ENCODE measurements around the gene SPATA3.
"Not testable (repeated sequence)": the region's sequence is repeated elsewhere in the genome, so short reads cannot be mapped to it uniquely, and the experiment has no call there.

SPATA3 gene

GRCh38 chr2:230968314-230968713 is 27.6 kb upstream of the SPATA3 start:
- DNase-seq (ENCODE audit: low read depth in 1 of 2, low spot score in 1 of 2) = not testable (repeated sequence)

- DNase-seq (ENCODE audit: low read depth in 1 of 2, low spot score in 1 of 2) = no peak
Measured at GRCh38 chr2:230968921-230969658, 26.8 kb upstream of the SPATA3 start.

GRCh38 chr2:230969659-230970015 is 26.3 kb upstream of the SPATA3 start:
- no peak for DNase-seq (ENCODE audit: low read depth in 1 of 2, low spot score in 1 of 2)

GRCh38 chr2:230972046-230972445 is 23.9 kb upstream of the SPATA3 start:
- DNase-seq (ENCODE audit: low read depth in 1 of 2, low spot score in 1 of 2) = no peak

GRCh38 chr2:230974096-230974913 is 21.6 kb upstream of the SPATA3 start:
- peak; percentile 30 to 46 for DNase-seq (ENCODE audit: low read depth in 1 of 2, low spot score in 1 of 2)

- no peak for DNase-seq (ENCODE audit: low read depth in 1 of 2, low spot score in 1 of 2)
Measured at GRCh38 chr2:230975927-230976326, 20.0 kb upstream of the SPATA3 start.

GRCh38 chr2:230976671-230977171 is 19.2 kb upstream of the SPATA3 start:
- DNase-seq (ENCODE audit: low read depth in 1 of 2, low spot score in 1 of 2) = no peak

GRCh38 chr2:230980468-230980867 is 15.5 kb upstream of the SPATA3 start:
- no peak for DNase-seq (ENCODE audit: low read depth in 1 of 2, low spot score in 1 of 2)

GRCh38 chr2:230981704-230982103 is 14.2 kb upstream of the SPATA3 start:
- DNase-seq (ENCODE audit: low read depth in 1 of 2, low spot score in 1 of 2) = no peak

GRCh38 chr2:230982126-230982525 is 13.8 kb upstream of the SPATA3 start:
- no peak for DNase-seq (ENCODE audit: low read depth in 1 of 2, low spot score in 1 of 2)

GRCh38 chr2:230982528-230982927 is 13.4 kb upstream of the SPATA3 start:
- DNase-seq (ENCODE audit: low read depth in 1 of 2, low spot score in 1 of 2) = no peak

- DNase-seq (ENCODE audit: low read depth in 1 of 2, low spot score in 1 of 2) = no peak
Measured at GRCh38 chr2:230983566-230983965, 12.4 kb upstream of the SPATA3 start.

GRCh38 chr2:230984393-230985220 is 11.3 kb upstream of the SPATA3 start:
- peak in 1 of 2 donors; percentile 25 for DNase-seq (ENCODE audit: low read depth in 1 of 2, low spot score in 1 of 2)

- DNase-seq (ENCODE audit: low read depth in 1 of 2, low spot score in 1 of 2) = no peak
Measured at GRCh38 chr2:230985519-230986231, 10.2 kb upstream of the SPATA3 start.

- DNase-seq (ENCODE audit: low read depth in 1 of 2, low spot score in 1 of 2) = no peak
Measured at GRCh38 chr2:230986520-230987136, 9.3 kb upstream of the SPATA3 start.

GRCh38 chr2:230987137-230988020 is 8.5 kb upstream of the SPATA3 start:
- DNase-seq (ENCODE audit: low read depth in 1 of 2, low spot score in 1 of 2) = peak; percentile 66 to 79

- no peak for DNase-seq (ENCODE audit: low read depth in 1 of 2, low spot score in 1 of 2)
Measured at GRCh38 chr2:230989731-230990130, 6.2 kb upstream of the SPATA3 start.

GRCh38 chr2:230990131-230990898 is 5.6 kb upstream of the SPATA3 start:
- DNase-seq (ENCODE audit: low read depth in 1 of 2, low spot score in 1 of 2) = no peak

- no peak for DNase-seq (ENCODE audit: low read depth in 1 of 2, low spot score in 1 of 2)
Measured at GRCh38 chr2:230990899-230991150, 5.1 kb upstream of the SPATA3 start.

All from stimulated activated CD4-positive, alpha-beta T cell treated with anti-CD3 and anti-CD28 coated beads, Interleukin-15, amount 100 ng/mL, for 1 hour (primary cell).